Measurements from ENCODE around the gene VDAC1.

GRCh38 chr5:133942614-133943474 is 61.9 kb downstream of the VDAC1 start:
- TF ChIP-seq CTCF (conservative IDR thresholded peaks at IDR 0.05 in 1 of 2, IDR thresholded peaks at IDR 0.05 in 1 of 2; ENCODE audit: low read depth in 1 of 2, low read length in 2 of 2), result no peak
- TF ChIP-seq EZH2 (IDR thresholded peaks at IDR 0.05; ENCODE audit: low read length, missing control alignments), result no peak

All from fibroblast of lung (primary cell).